ENCODE measurements around the gene NOX5.

GRCh38 chr15:69095274-69095673, 80.8 kb downstream of the NOX5 start:
- no peak for TF ChIP-seq HDGF (IDR thresholded peaks at IDR 0.05; ENCODE audit: borderline replicate concordance)
- no peak for TF ChIP-seq SP1 (IDR thresholded peaks at IDR 0.05)
- no peak for TF ChIP-seq FOXK2 (IDR thresholded peaks at IDR 0.05)
- TF ChIP-seq CTBP1 (IDR thresholded peaks at IDR 0.05; ENCODE audit: borderline replicate concordance): no peak
- TF ChIP-seq NFRKB (IDR thresholded peaks at IDR 0.05): no peak
- no peak for TF ChIP-seq L3MBTL2 (conservative IDR thresholded peaks at IDR 0.05)
- TF ChIP-seq TARDBP (IDR thresholded peaks at IDR 0.05): no peak
- TF ChIP-seq ELF4 (IDR thresholded peaks at IDR 0.05): no peak
- no peak for TF ChIP-seq LEF1 (IDR thresholded peaks at IDR 0.05; ENCODE audit: borderline replicate concordance)
- TF ChIP-seq PKNOX1 (IDR thresholded peaks at IDR 0.05): no peak
- TF ChIP-seq BHLHE40 (IDR thresholded peaks at IDR 0.05; ENCODE audit: borderline replicate concordance): no peak
- TF ChIP-seq ARNT (IDR thresholded peaks at IDR 0.05): no peak
- TF ChIP-seq SUZ12 (IDR thresholded peaks at IDR 0.05): no peak

Measured in HEK293T (cell line).